Heart right ventricle (tissue), 16 donors: ENCODE data around the gene SMARCAL1. TPM values are rescaled to one million over a fixed set of nuclear protein-coding genes. Genes with fewer than 3 reads are reported as not detected.

Source experiments
- ATAC-seq, 8 donors: fragments of 200-7000 bp; cut with Tn5 transposase; one replicate each; pipeline ENCODE4 v1.9.1; 2020; ENCODE audit warnings: mild to moderate bottlenecking in 8 of 8, moderate library complexity in 8 of 8, moderate number of reproducible peaks in 1 of 8
- DNase-seq, 2 donors: peaks; one replicate each; pipeline ENCODE4 v3.0.0-alpha.2; 2020
- H3K27ac ChIP-seq, 10 donors: fragments of 200-600 bp; sonication (generic) in 2 of 10; one replicate each; pipeline versions ENCODE4 v1.5.0 to v1.8.0; 2020 to 2022; ENCODE audit warnings: mild to moderate bottlenecking in 3 of 10
- H3K27me3 ChIP-seq, 7 donors: fragments of 200-600 bp; one replicate each; pipeline ENCODE4 v1.8.0; 2021 to 2022; ENCODE audit warnings: mild to moderate bottlenecking in 2 of 7
- H3K36me3 ChIP-seq, 9 donors: fragments of 200-600 bp; sonication (generic) in 1 of 9; one replicate each; pipeline versions ENCODE4 v1.5.0 to v1.8.0; 2020 to 2022; ENCODE audit warnings: mild to moderate bottlenecking in 2 of 9
- H3K4me1 ChIP-seq, 9 donors: fragments of 200-600 bp; sonication (generic) in 1 of 9; one replicate each; pipeline versions ENCODE4 v1.5.0 to v1.8.0; 2020 to 2022; ENCODE audit warnings: mild to moderate bottlenecking in 4 of 9
- H3K4me3 ChIP-seq, 10 donors: fragments of 200-600 bp; sonication (generic) in 2 of 10; one replicate each; pipeline versions ENCODE4 v1.5.0 to v1.8.0; 2020 to 2022; ENCODE audit warnings: mild to moderate bottlenecking in 7 of 10, moderate library complexity in 2 of 10
- H3K9me3 ChIP-seq, 11 donors: fragments of 200-600 bp in 10 of 11; sonication (generic) in 2 of 11; one replicate each; pipeline versions ENCODE4 v1.5.0 to v1.8.0; 2013 to 2022; ENCODE audit warnings: mild to moderate bottlenecking in 2 of 11, control low read depth in 1 of 11, moderate library complexity in 1 of 11
- WGBS, 2 donors: extraction: QIAGEN DNeasy Blood & Tissue Kit; methylation state at CpG; one replicate each; pipeline ENCODE4 v1.1.7; 2013; ENCODE audit warnings: inconsistent platforms in 1 of 2; 5-methylcytosine and 5-hydroxymethylcytosine counted together
- intact Hi-C, 10 donors: fragments of 100-400 bp; cut with DNase I; formaldehyde crosslinking; loops; one replicate each; pipeline versions ENCODE4 v1.11.1 to v1.14.2; 2022
- polyA plus RNA-seq, 2 donors: library from polyadenylated mRNA; stranded (reverse); fragments of 200-250 nt; gene quantifications; one replicate each; pipeline ENCODE4 v1.2.3, GENCODE V29; 2013
- total RNA-seq, 10 donors: library from RNA; stranded (reverse); fragmentation: NEBNext Ultra II Directional in 3 of 10; extraction: Animal tissue kit (Norgen Biotek cat#: 25700) in 3 of 10; gene quantifications; one replicate each; pipeline versions ENCODE4 v1.2.1 to v1.2.4, GENCODE V29; 2021 to 2023
- TF ChIP-seq, protein P1 (sequence below), 9 donors: fragments of 200-600 bp; sonication (generic) in 2 of 9; IDR thresholded peaks; one replicate each; pipeline versions ENCODE4 v1.5.0 to v1.8.0; 2021 to 2022; ENCODE audit warnings: antibody characterized with exemption in 9 of 9, mild to moderate bottlenecking in 5 of 9, moderate library complexity in 1 of 9
- donor health status: Arrhythmogenic right ventricular cardiomyopathy.
- donor health status: ischemic (EF 13 %, LVEDD 7.1; RV severe dilation, severe dysfunction).
- donor health status: healthy with polysubstance abuse.
- donor health status: DM: no; HTN: yes; CAD: no.
- donor health status: DM: no; HTN: no; CAD: no.
- donor health status: ischemic (EF 25% LVEDD 6.9; RV normal size, moderate dysfunction).
- donor health status: ischemic (EF 25% LVEDD 5.7; RV mildly dilated, moderate dysfunction).
- donor health status: healthy.
- donor health status: DM: yes; HTN: yes; CAD: no.
- donor health status: Ischemic cardiomyopathy.
- donor health status: ischemic (EF 35%, LVEDD 5.7; RV mildly dilated, moderate dysfunction).
- donor health status: nonischemic (EF 11% LVEDD 7.7; RV severe dilation, severe dysfunction).
- donor health status: DM: yes; HTN: yes; CAD: no.
- donor health status: PGD.
- donor health status: ischemic (EF 29% LVEDD 5.4; RV normal size, mild dysfunction).
- donor health status: nonischemic (EF 23%, LVEDD 6.1; RV moderate dilation, normal function).

Gene SMARCAL1
- total and polyA plus RNA-seq, 12 donors = 3.8 to 14.8 (median 9.6) TPM

GRCh38 chr2:216413882-216414281, 1.6 kb downstream of the SMARCAL1 start:
- ATAC-seq (no peak), DNase-seq (no peak)
- H3K27me3 ChIP-seq = peaks cover 0 to 5% (median 0%) of the 10 kb centered on the region in 7 donors
- no peaks in the 10 kb centered on the region for H3K9me3 ChIP-seq
- H3K4me1 ChIP-seq = peaks cover 0 to 32% (median 9%) of the 10 kb centered on the region in 9 donors
- WGBS, 2 donors = 89 to 92% methylated on average over 5 of the region's 5 CpGs
- intact Hi-C loops = loop anchor here in 3 of 10 donors (5.0 to 10.0 kb wide), 3 partner anchors 199 to 302 kb away; no protein-coding TSS in a partner anchor
- TF ChIP-seq, protein P1, sequence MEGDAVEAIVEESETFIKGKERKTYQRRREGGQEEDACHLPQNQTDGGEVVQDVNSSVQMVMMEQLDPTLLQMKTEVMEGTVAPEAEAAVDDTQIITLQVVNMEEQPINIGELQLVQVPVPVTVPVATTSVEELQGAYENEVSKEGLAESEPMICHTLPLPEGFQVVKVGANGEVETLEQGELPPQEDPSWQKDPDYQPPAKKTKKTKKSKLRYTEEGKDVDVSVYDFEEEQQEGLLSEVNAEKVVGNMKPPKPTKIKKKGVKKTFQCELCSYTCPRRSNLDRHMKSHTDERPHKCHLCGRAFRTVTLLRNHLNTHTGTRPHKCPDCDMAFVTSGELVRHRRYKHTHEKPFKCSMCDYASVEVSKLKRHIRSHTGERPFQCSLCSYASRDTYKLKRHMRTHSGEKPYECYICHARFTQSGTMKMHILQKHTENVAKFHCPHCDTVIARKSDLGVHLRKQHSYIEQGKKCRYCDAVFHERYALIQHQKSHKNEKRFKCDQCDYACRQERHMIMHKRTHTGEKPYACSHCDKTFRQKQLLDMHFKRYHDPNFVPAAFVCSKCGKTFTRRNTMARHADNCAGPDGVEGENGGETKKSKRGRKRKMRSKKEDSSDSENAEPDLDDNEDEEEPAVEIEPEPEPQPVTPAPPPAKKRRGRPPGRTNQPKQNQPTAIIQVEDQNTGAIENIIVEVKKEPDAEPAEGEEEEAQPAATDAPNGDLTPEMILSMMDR (IDR thresholded peaks at IDR 0.05) = no peak
- H3K36me3 ChIP-seq = peaks cover 0 to 48% (median 7%) of the 10 kb centered on the region in 9 donors
- H3K4me3 ChIP-seq = no peak overlapping the region
- no peak overlapping the region for H3K27ac ChIP-seq

GRCh38 chr2:216414772-216415319, 2.6 kb downstream of the SMARCAL1 start:
- H3K27me3 ChIP-seq = no peaks in the 10 kb centered on the region
- H3K27ac ChIP-seq = no peak overlapping the region
- no peak overlapping the region for H3K4me3 ChIP-seq
- ATAC-seq = no peak
- H3K4me1 ChIP-seq = peaks cover 0 to 32% (median 9%) of the 10 kb centered on the region in 9 donors
- DNase-seq = no peak
- H3K36me3 ChIP-seq = peaks cover 0 to 57% (median 7%) of the 10 kb centered on the region in 9 donors
- 92 to 94% methylated on average over 3 of the region's 3 CpGs for WGBS, 2 donors
- H3K9me3 ChIP-seq = no peaks in the 10 kb centered on the region
- intact Hi-C loops = loop anchor here in 3 of 10 donors (5.0 to 10.0 kb wide), 3 partner anchors 200 to 303 kb away; no protein-coding TSS in a partner anchor
- TF ChIP-seq, protein P1 (IDR thresholded peaks at IDR 0.05) = no peak

DNA sequence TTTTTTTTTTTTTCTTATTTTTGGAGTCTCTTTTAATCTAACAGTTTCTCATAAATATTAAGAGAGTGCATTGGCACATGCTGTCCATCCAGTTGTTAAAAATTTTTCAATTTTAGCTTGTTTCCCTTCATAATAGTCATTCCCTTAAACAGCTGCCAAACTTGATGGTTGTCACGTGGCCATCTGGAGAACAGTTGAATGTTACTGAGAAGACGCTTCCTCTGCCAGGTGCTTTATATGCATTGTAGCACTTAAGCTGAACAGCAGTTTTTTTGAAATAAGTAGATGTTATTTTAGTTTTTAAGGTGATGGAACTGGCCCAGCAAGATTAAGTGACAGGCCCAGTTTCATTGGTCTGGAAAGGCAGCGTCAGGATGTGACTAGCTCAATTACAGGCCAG, 3.3 kb downstream of the SMARCAL1 start:
- intact Hi-C loops = loop anchor here in 2 of 10 donors (10.0 kb wide), 2 partner anchors 201 to 301 kb away; no protein-coding TSS in a partner anchor
- DNase-seq = no peak
- WGBS, 2 donors = 60 to 67% methylated on average over 3 of the region's 3 CpGs

GRCh38 chr2:216416571-216417307, 4.5 kb downstream of the SMARCAL1 start:
- Histone ChIP-seq H3K4me3 (no peak overlapping the region), H3K27me3 (no peaks in the 10 kb centered on the region), H3K36me3 (peaks cover 0 to 76% (median 25%) of the 10 kb centered on the region in 9 donors), H3K9me3 (no peaks in the 10 kb centered on the region), H3K4me1 (peaks cover 0 to 32% (median 9%) of the 10 kb centered on the region in 9 donors), H3K27ac (no peak overlapping the region)
- intact Hi-C loops = loop anchor here in 2 of 10 donors (10.0 kb wide), 2 partner anchors 202 to 302 kb away; no protein-coding TSS in a partner anchor
- DNase-seq (peak in 1 of 2 donors; percentile 37), ATAC-seq (no peak)
- TF ChIP-seq, protein P1 (IDR thresholded peaks at IDR 0.05) = no peak
- WGBS, 2 donors = 82 to 85% methylated on average over 6 of the region's 6 CpGs

More for the DNA sequence above, 3.3 kb downstream of the SMARCAL1 start:
- Histone ChIP-seq H3K9me3 (no peaks in the 10 kb centered on the region), H3K27me3 (no peaks in the 10 kb centered on the region), H3K27ac (no peak overlapping the region), H3K4me1 (peaks cover 0 to 32% (median 9%) of the 10 kb centered on the region in 9 donors), H3K4me3 (no peak overlapping the region), H3K36me3 (peaks cover 0 to 64% (median 13%) of the 10 kb centered on the region in 9 donors)
- ATAC-seq = no peak
- TF ChIP-seq, protein P1 (IDR thresholded peaks at IDR 0.05) = no peak
